ENCODE measurements around the gene GLYAT. TPM values are rescaled to one million over a fixed set of nuclear protein-coding genes. Genes with fewer than 3 reads are reported as not detected.

The GLYAT gene
- total RNA-seq, 1 experiment from 2014 or later: 0.39 TPM

DNA sequence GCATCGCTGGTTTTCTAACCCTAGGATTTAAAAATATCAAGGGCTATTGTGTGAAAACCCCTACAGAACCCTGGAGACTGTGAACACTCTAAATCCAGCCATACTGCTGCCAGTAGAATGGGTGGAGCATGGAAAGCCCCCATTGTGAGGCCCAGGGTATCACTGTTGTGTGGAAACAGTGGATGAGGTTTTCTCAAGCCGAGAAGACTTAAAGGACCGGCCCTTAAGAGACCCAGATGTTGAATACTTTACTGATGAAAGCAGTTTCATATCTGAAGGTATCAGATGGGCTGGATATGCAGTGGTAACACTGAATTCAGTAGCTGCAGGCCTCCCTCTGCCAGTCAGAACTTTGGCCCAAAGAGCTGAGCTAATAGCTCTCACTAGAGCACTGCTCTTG, 41.6 kb upstream of the GLYAT start:
- H3K27ac ChIP-seq (ENCODE audit: low read depth, low read length, poor library complexity, severe bottlenecking): no peak overlapping the region
- no peaks in the 10 kb centered on the region for H3K9me3 ChIP-seq (ENCODE audit: low read depth, low read length, poor library complexity, severe bottlenecking)
- H3K4me3 ChIP-seq (ENCODE audit: low read depth, low read length, poor library complexity, severe bottlenecking): no peak overlapping the region
- intact Hi-C loops (cut with micrococcal nuclease; ENCODE audit: unreplicated experiment): no loop called here
- POLR2A ChIA-PET (ENCODE audit: low non-redundant PET): no interaction called here
- no peak for TF ChIP-seq EZH2 (IDR thresholded peaks at IDR 0.05; ENCODE audit: borderline replicate concordance, low read depth, low read length, poor library complexity, severe bottlenecking)
- TF ChIP-seq, protein P1, sequence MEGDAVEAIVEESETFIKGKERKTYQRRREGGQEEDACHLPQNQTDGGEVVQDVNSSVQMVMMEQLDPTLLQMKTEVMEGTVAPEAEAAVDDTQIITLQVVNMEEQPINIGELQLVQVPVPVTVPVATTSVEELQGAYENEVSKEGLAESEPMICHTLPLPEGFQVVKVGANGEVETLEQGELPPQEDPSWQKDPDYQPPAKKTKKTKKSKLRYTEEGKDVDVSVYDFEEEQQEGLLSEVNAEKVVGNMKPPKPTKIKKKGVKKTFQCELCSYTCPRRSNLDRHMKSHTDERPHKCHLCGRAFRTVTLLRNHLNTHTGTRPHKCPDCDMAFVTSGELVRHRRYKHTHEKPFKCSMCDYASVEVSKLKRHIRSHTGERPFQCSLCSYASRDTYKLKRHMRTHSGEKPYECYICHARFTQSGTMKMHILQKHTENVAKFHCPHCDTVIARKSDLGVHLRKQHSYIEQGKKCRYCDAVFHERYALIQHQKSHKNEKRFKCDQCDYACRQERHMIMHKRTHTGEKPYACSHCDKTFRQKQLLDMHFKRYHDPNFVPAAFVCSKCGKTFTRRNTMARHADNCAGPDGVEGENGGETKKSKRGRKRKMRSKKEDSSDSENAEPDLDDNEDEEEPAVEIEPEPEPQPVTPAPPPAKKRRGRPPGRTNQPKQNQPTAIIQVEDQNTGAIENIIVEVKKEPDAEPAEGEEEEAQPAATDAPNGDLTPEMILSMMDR (conservative IDR thresholded peaks at IDR 0.05; ENCODE audit: low read depth, low read length): no peak
- H3K36me3 ChIP-seq (ENCODE audit: insufficient read depth, low read length, poor library complexity, severe bottlenecking): no peaks in the 10 kb centered on the region
- H3K4me1 ChIP-seq (ENCODE audit: insufficient read depth, low read length, poor library complexity, severe bottlenecking): no peaks in the 10 kb centered on the region
- H3K27me3 ChIP-seq (replicated peaks; ENCODE audit: insufficient read depth, low read depth, low read length, poor library complexity): no peaks in the 10 kb centered on the region
- BruUV-seq (replicated peaks): no TSS peak
- DNase-seq (ENCODE audit: low spot score): no peak
- CTCF ChIA-PET: no interaction called here

- H3K4me1 ChIP-seq (ENCODE audit: insufficient read depth, low read length, poor library complexity, severe bottlenecking): no peaks in the 10 kb centered on the region
- H3K27me3 ChIP-seq (replicated peaks; ENCODE audit: insufficient read depth, low read depth, low read length, poor library complexity): no peaks in the 10 kb centered on the region
- no peaks in the 10 kb centered on the region for H3K9me3 ChIP-seq (ENCODE audit: low read depth, low read length, poor library complexity, severe bottlenecking)
- ChIA-PET CTCF (no interaction called here), POLR2A (ENCODE audit: low non-redundant PET) (no interaction called here)
- no TSS peak for BruUV-seq (replicated peaks)
- no peak for DNase-seq (ENCODE audit: low spot score)
- no peak overlapping the region for H3K27ac ChIP-seq (ENCODE audit: low read depth, low read length, poor library complexity, severe bottlenecking)
- H3K4me3 ChIP-seq (ENCODE audit: low read depth, low read length, poor library complexity, severe bottlenecking): no peak overlapping the region
- no peaks in the 10 kb centered on the region for H3K36me3 ChIP-seq (ENCODE audit: insufficient read depth, low read length, poor library complexity, severe bottlenecking)
- intact Hi-C loops (cut with micrococcal nuclease; ENCODE audit: unreplicated experiment): no loop called here
- TF ChIP-seq, protein P1 (conservative IDR thresholded peaks at IDR 0.05; ENCODE audit: low read depth, low read length): no peak
- TF ChIP-seq EZH2 (IDR thresholded peaks at IDR 0.05; ENCODE audit: borderline replicate concordance, low read depth, low read length, poor library complexity, severe bottlenecking): no peak
Observed at GRCh38 chr11:58772329-58773285, 40.9 kb upstream of the GLYAT start.

DNA sequence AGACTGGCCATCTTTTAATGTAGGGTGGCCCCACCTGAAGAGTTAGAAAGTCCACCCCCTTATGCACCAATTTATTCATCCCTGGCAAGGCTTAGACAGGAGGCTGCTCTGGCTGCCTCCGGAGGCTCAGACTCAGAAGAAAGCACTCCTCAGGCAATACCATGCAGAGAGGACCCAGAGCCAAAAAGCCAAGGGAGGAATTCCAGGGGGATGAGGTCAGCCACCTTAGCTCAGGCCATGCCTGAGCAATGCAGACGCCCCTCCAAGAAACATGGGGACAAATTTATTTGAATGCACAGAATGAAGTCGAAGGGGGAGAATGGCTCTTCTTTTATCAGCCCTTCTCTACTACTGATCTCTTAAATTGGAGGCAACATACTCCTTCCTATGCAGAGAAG, 39.7 kb upstream of the GLYAT start:
- no peak overlapping the region for H3K27ac ChIP-seq (ENCODE audit: low read depth, low read length, poor library complexity, severe bottlenecking)
- H3K4me3 ChIP-seq (ENCODE audit: low read depth, low read length, poor library complexity, severe bottlenecking): no peak overlapping the region
- no peaks in the 10 kb centered on the region for H3K27me3 ChIP-seq (replicated peaks; ENCODE audit: insufficient read depth, low read depth, low read length, poor library complexity)
- intact Hi-C loops (cut with micrococcal nuclease; ENCODE audit: unreplicated experiment): no loop called here
- TF ChIP-seq, protein P1 (conservative IDR thresholded peaks at IDR 0.05; ENCODE audit: low read depth, low read length): no peak
- TF ChIP-seq EZH2 (IDR thresholded peaks at IDR 0.05; ENCODE audit: borderline replicate concordance, low read depth, low read length, poor library complexity, severe bottlenecking): no peak
- ChIA-PET POLR2A (ENCODE audit: low non-redundant PET) (no interaction called here), CTCF (no interaction called here)
- H3K36me3 ChIP-seq (ENCODE audit: insufficient read depth, low read length, poor library complexity, severe bottlenecking): no peaks in the 10 kb centered on the region
- BruUV-seq (replicated peaks): no TSS peak
- H3K9me3 ChIP-seq (ENCODE audit: low read depth, low read length, poor library complexity, severe bottlenecking): no peaks in the 10 kb centered on the region
- no peaks in the 10 kb centered on the region for H3K4me1 ChIP-seq (ENCODE audit: insufficient read depth, low read length, poor library complexity, severe bottlenecking)
- no peak for DNase-seq (ENCODE audit: low spot score)

Measured in A673 (cell line).